ENCODE data around the gene BCR. TPM values are rescaled to one million over a fixed set of nuclear protein-coding genes. Genes with fewer than 3 reads are reported as not detected.
"Not testable (repeated sequence)": the region's sequence is repeated elsewhere in the genome, so short reads cannot be mapped to it uniquely, and the experiment has no call there.

Gene BCR
- polyA plus RNA-seq, 3 donors = 10.3 to 37.9 (median 14.8) TPM

DNA sequence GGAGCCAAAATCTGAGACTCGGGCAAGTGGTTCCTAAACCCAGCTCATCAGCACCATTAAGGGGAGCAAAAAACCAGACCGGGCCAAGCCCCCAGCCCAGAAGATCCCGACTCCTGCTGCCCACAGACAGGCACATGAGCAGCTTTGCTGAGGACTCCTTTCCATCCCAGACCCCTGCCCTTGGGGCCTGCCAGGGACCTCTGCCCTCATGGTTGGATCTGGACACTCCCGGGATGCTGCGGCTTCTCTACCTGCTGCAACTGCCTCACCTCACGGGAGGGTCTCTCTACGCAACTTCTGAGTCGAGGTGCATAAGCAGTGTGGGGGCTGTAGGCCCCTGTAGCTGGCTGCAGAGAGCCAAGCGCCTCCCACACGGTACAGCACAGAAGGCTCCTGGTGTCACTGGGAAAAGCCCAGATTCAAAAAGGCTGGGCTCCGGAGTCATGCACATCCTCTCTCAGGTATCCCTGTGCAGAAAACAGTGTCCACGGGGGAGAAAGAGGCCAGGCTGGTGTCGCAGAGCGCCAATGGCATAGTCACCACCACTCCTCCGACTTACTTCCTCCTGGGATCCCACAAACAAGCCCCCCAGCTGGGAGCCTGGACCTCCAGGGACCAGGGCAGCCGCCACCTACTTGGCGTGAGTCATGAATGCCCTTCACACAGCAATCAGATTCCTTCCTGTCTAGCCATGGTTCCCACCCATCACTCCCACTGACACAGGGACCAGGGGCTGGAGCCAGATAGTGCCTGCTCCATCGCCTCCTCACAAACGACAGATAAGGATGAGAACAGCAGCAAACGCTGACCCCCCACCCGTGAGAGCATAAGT is 122.1 kb downstream of the BCR start:
- WGBS, 3 donors = 82 to 87% (median 86%) methylated on average over 21 of the region's 21 CpGs

DNA sequence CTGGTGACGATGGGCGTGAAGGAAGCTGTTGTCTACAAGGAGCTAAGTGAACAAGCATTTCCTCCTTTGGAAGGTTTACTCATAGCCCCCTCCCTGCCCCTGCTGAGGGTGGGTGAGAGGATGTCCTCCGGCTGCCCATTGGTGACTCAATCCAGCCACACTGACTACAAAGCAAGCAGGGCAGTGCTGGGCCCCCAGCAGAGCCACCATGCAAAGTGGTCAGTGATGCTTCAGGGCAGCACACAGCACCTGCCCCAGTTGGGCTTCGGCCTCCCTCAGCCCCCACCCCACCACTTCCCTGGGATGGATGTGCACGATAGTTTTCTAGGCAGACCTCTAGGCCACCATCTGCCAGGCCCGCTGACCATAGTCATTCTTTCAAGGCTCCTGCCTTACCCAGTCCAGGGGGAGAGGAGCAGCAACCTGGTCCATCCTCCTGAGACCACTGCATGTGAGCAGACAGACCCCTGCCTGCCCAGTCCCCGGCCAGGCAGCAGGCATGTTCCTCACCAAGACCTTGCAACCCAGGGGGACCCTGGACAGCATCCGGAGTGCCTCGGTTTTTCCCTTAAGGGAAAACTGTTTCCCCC is 125.1 kb downstream of the BCR start:
- H3K27ac ChIP-seq (ENCODE audit: low read depth, low read length) = peak overlapping the region; percentile 80
- 66 to 79% (median 70%) methylated on average over 9 of the region's 9 CpGs for WGBS, 3 donors

More for the DNA sequence above, 122.1 kb downstream of the BCR start:
- no peak overlapping the region for H3K27ac ChIP-seq (ENCODE audit: low read depth, low read length)

GRCh38 chr22:23305922-23306374 is 125.6 kb downstream of the BCR start:
- WGBS, 3 donors = 57 to 73% (median 60%) methylated on average over 11 of the region's 11 CpGs
- peak overlapping the region; percentile 60 for H3K27ac ChIP-seq (ENCODE audit: low read depth, low read length)

DNA sequence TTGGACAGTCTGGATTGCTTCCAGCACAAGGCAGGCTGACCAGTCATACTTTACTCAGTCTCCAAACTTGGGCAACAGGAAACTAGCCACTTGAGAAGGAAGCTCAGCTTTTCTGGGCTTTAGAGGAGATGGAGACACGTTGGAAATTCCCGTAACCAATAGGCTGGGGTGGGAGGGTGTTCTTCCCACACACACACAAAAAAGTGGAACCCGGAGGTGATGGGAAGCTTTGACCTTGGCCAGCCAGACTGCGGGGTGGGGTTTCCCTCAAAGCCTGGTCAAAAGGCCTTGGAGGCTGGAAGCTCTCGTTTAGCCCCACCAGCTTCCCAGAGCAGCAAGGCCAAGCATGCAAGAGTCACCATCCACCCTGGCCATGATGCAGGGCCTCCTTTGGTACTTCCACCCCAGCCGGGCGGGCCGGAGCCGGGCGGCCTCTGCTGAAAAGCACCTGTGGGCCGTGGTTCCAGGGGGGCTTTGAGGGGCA is 126.2 kb downstream of the BCR start:
- 70 to 82% (median 76%) methylated on average over 11 of the region's 11 CpGs for whole genome bisulfite sequencing, 3 donors
- peak overlapping the region; percentile 60 for H3K27ac ChIP-seq (ENCODE audit: low read depth, low read length)

GRCh38 chr22:23306926-23307325 is 126.6 kb downstream of the BCR start:
- peak overlapping the region; percentile 15 for H3K27ac ChIP-seq (ENCODE audit: low read depth, low read length)
- WGBS, 3 donors = 95 to 97% (median 96%) methylated on average over 3 of the region's 3 CpGs

DNA sequence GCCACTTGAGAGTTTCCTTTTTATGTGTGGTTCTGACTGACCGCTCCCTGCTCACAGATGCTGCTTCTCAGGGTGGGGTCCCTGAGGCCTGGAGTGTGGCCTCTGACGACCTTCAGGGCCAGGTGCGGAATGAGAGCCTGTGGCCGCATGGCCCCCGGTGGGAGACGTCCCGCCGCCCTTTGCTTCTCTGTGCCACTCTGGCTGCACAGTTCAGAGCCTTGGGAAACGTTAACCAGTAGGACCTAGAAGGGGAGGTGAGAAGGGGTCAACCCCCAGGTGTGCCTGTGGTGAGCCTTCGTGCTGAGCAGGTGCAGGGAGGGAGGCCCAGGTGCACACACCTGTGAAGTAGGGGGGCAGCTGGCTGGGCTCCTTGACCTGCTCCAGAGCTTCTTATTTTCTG is 127.2 kb downstream of the BCR start:
- H3K27ac ChIP-seq (ENCODE audit: low read depth, low read length) = not testable (repeated sequence)
- WGBS, 3 donors = 67 to 73% (median 72%) methylated on average over 2 to 9 of the region's 10 CpGs

GRCh38 chr22:23309261-23309660 is 129.0 kb downstream of the BCR start:
- not testable (repeated sequence) for H3K27ac ChIP-seq (ENCODE audit: low read depth, low read length)
- WGBS, 3 donors = 82 to 93% (median 90%) methylated on average over 7 to 9 of the region's 12 CpGs

- not testable (repeated sequence) for H3K27ac ChIP-seq (ENCODE audit: low read depth, low read length)
- WGBS, 3 donors = 60 to 68% (median 67%) methylated on average over 5 of the region's 15 CpGs
These were observed 130.3 kb downstream of the BCR start for GRCh38 chr22:23310443-23311097.

DNA sequence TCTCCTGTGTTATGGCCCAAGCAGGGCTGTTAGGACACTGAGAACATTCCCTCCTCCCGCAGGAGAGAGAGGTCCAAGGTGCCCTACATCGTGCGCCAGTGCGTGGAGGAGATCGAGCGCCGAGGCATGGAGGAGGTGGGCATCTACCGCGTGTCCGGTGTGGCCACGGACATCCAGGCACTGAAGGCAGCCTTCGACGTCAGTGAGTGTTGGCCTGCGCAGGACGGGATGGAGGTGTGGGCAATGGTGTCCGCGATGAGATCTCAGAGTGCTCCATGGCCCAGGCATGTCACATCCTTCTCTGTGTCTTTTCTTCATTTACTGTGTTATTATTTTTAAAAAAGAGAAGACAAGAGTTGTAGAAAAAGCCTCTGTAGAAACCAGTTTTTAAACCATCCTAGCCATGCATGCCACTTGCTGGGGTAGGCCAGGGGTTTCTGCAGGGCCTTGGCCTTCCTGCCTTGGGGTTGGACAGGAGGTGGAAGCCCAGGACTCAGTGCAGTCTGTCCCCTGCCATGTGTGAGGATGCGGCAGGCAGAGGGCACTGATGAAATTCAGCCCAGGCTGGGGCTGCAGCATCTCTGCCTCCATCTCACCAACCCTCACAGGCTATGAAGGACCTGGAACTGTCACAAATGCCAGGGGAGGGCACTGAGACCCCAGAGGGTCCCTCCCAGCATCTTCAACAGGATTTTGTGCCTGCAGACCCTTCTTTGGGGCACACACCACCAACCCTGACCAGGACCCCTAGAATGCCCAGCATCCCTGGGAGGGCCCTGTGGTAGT is 131.5 kb downstream of the BCR start:
- not testable (repeated sequence) for H3K27ac ChIP-seq (ENCODE audit: low read depth, low read length)
- 95 to 97% (median 95%) methylated on average over 15 to 18 of the region's 18 CpGs for WGBS, 3 donors

DNA sequence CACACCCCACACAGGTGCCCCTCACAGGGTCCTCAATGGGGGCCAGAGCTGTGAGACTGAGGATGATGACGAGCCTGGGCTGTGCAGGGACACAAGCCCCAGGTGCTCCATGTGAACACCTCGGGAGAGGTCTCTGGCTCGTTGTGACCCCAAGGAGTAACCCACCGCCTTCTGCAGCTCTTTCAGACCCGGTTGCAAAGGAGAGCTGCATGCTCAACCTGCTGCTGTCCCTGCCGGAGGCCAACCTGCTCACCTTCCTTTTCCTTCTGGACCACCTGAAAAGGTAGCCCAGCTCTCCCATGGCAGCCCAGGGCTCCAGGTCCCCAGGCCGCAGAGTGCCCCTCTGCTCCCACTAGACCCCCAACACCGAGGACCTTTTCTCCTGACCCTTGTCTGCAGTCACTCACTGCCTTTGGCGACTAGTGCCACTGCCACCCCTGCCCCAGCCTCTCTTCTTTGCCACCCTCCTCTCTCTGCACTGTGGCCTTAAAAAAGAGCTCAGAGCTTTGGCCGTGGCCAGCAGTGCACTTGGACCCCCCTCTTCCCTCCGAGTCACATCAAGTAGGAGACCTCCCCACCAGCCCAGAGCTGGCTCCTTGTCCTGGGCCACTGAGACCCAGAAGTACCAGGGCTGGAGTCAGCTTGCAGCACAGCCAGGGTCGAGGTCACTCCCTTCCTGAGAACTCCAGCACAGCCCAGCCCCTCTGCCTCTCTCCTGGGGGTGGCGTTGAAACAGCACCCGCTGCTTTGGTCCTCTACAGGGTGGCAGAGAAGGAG is 133.7 kb downstream of the BCR start:
- no peak overlapping the region for H3K27ac ChIP-seq (ENCODE audit: low read depth, low read length)
- 86 to 93% (median 88%) methylated on average over 14 of the region's 14 CpGs for WGBS, 3 donors

DNA sequence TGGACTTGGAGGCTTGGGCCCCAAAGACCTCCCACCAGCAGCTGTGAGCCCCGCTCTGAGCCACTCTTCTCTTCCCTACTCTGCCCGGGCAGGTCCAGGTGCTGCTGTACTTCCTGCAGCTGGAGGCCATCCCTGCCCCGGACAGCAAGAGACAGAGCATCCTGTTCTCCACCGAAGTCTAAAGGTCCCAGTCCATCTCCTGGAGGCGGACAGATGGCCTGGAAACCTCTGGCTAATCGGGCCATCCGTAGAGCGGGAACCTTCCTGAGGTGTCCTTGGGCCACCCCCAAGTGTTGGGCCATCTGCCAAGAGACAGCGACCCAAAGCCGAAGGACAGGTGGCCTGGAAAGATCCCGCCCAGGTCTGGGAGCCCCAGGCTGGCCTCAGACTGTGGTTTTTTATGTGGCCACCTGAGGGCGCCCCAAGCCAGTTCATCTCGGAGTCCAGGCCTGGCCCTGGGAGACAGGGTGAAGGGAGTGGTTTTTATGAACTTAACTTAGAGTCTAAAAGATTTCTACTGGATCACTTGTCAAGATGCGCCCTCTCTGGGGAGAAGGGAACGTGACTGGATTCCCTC is 135.1 kb downstream of the BCR start:
- WGBS, 3 donors = 32 to 44% (median 42%) methylated on average over 14 to 15 of the region's 15 CpGs
- H3K27ac ChIP-seq (ENCODE audit: low read depth, low read length) = no peak overlapping the region

- WGBS, 3 donors = 80 to 92% (median 91%) methylated on average over 2 to 7 of the region's 11 CpGs
- not testable (repeated sequence) for H3K27ac ChIP-seq (ENCODE audit: low read depth, low read length)
These were observed 136.3 kb downstream of the BCR start for GRCh38 chr22:23316596-23316995.

GRCh38 chr22:23318316-23318715 is 138.0 kb downstream of the BCR start:
- H3K27ac ChIP-seq (ENCODE audit: low read depth, low read length) = not testable (repeated sequence)
- WGBS, 3 donors = 92 to 100% (median 100%) methylated on average over 3 to 6 of the region's 9 CpGs

GRCh38 chr22:23322497-23323080 is 142.3 kb downstream of the BCR start:
- WGBS, 3 donors = 82 to 90% (median 86%) methylated on average over 18 to 19 of the region's 19 CpGs
- H3K27ac ChIP-seq (ENCODE audit: low read depth, low read length) = not testable (repeated sequence)

- not testable (repeated sequence) for H3K27ac ChIP-seq (ENCODE audit: low read depth, low read length)
- WGBS, 3 donors = 80 to 87% (median 85%) methylated on average over 4 to 5 of the region's 6 CpGs
These were observed 143.8 kb downstream of the BCR start for GRCh38 chr22:23323960-23324688.

GRCh38 chr22:23325183-23325582 is 144.9 kb downstream of the BCR start:
- 67 to 71% (median 70%) methylated on average over 6 of the region's 6 CpGs for WGBS, 3 donors
- H3K27ac ChIP-seq (ENCODE audit: low read depth, low read length) = no peak overlapping the region

Measured in adipose tissue (tissue), 3 donors.